Measurements from ENCODE around the gene GOPC.

The GOPC gene

GRCh38 chr6:117536317-117536716 is 66.0 kb downstream of the GOPC start:
- Histone ChIP-seq H3K36me3 (ENCODE audit: control insufficient read depth, insufficient read depth, low read length) (no peaks in the 10 kb centered on the region), H3K27me3 (ENCODE audit: control insufficient read depth, insufficient read depth, low read length) (no peaks in the 10 kb centered on the region), H3K4me1 (ENCODE audit: control insufficient read depth, insufficient read depth, low read length) (no peaks in the 10 kb centered on the region), H3K4me3 (ENCODE audit: low read length) (no peak overlapping the region), H3K27ac (ENCODE audit: low read length) (no peak overlapping the region), H3K9me3 (ENCODE audit: control insufficient read depth, insufficient read depth, low read length) (no peaks in the 10 kb centered on the region)
- WGBS (ENCODE audit: insufficient coverage, insufficient read length): no CpG with 5 or more reads among the region's 4 CpGs
- DNase-seq (ENCODE audit: low read depth, low spot score): no peak

- Histone ChIP-seq H3K27ac (ENCODE audit: low read length) (no peak overlapping the region), H3K4me1 (ENCODE audit: control insufficient read depth, insufficient read depth, low read length) (no peaks in the 10 kb centered on the region), H3K27me3 (ENCODE audit: control insufficient read depth, insufficient read depth, low read length) (no peaks in the 10 kb centered on the region), H3K4me3 (ENCODE audit: low read length) (no peak overlapping the region), H3K36me3 (ENCODE audit: control insufficient read depth, insufficient read depth, low read length) (no peaks in the 10 kb centered on the region), H3K9me3 (ENCODE audit: control insufficient read depth, insufficient read depth, low read length) (no peaks in the 10 kb centered on the region)
- no peak for DNase-seq (ENCODE audit: low read depth, low spot score)
- WGBS (ENCODE audit: insufficient coverage, insufficient read length): no CpG with 5 or more reads among the region's 3 CpGs
These were observed 67.3 kb downstream of the GOPC start for GRCh38 chr6:117534974-117535373.

- H3K4me3 ChIP-seq (ENCODE audit: low read length): no peak overlapping the region
- no peaks in the 10 kb centered on the region for H3K36me3 ChIP-seq (ENCODE audit: control insufficient read depth, insufficient read depth, low read length)
- no peaks in the 10 kb centered on the region for H3K27me3 ChIP-seq (ENCODE audit: control insufficient read depth, insufficient read depth, low read length)
- H3K27ac ChIP-seq (ENCODE audit: low read length): no peak overlapping the region
- DNase-seq (ENCODE audit: low read depth, low spot score): no peak
- H3K9me3 ChIP-seq (ENCODE audit: control insufficient read depth, insufficient read depth, low read length): no peaks in the 10 kb centered on the region
- WGBS (ENCODE audit: insufficient coverage, insufficient read length): no CpG with 5 or more reads among the region's 4 CpGs
- H3K4me1 ChIP-seq (ENCODE audit: control insufficient read depth, insufficient read depth, low read length): no peaks in the 10 kb centered on the region
These were observed 68.5 kb downstream of the GOPC start for GRCh38 chr6:117533775-117534174.

GRCh38 chr6:117531809-117532725 is 70.2 kb downstream of the GOPC start:
- Histone ChIP-seq H3K36me3 (ENCODE audit: control insufficient read depth, insufficient read depth, low read length) (no peaks in the 10 kb centered on the region), H3K27me3 (ENCODE audit: control insufficient read depth, insufficient read depth, low read length) (no peaks in the 10 kb centered on the region), H3K4me3 (ENCODE audit: low read length) (no peak overlapping the region), H3K9me3 (ENCODE audit: control insufficient read depth, insufficient read depth, low read length) (no peaks in the 10 kb centered on the region), H3K4me1 (ENCODE audit: control insufficient read depth, insufficient read depth, low read length) (no peaks in the 10 kb centered on the region), H3K27ac (ENCODE audit: low read length) (no peak overlapping the region)
- WGBS (ENCODE audit: insufficient coverage, insufficient read length): no CpG with 5 or more reads among the region's 5 CpGs
- no peak for DNase-seq (ENCODE audit: low read depth, low spot score)

GRCh38 chr6:117531346-117531745 is 71.0 kb downstream of the GOPC start:
- Histone ChIP-seq H3K9me3 (ENCODE audit: control insufficient read depth, insufficient read depth, low read length) (no peaks in the 10 kb centered on the region), H3K4me3 (ENCODE audit: low read length) (no peak overlapping the region), H3K27ac (ENCODE audit: low read length) (no peak overlapping the region), H3K4me1 (ENCODE audit: control insufficient read depth, insufficient read depth, low read length) (no peaks in the 10 kb centered on the region), H3K36me3 (ENCODE audit: control insufficient read depth, insufficient read depth, low read length) (no peaks in the 10 kb centered on the region), H3K27me3 (ENCODE audit: control insufficient read depth, insufficient read depth, low read length) (no peaks in the 10 kb centered on the region)
- no peak for DNase-seq (ENCODE audit: low read depth, low spot score)
- WGBS (ENCODE audit: insufficient coverage, insufficient read length): no CpG with 5 or more reads among the region's 6 CpGs

GRCh38 chr6:117530467-117531242 is 71.7 kb downstream of the GOPC start:
- no peak for DNase-seq (ENCODE audit: low read depth, low spot score)
- Histone ChIP-seq H3K4me3 (ENCODE audit: low read length) (no peak overlapping the region), H3K27ac (ENCODE audit: low read length) (no peak overlapping the region), H3K27me3 (ENCODE audit: control insufficient read depth, insufficient read depth, low read length) (no peaks in the 10 kb centered on the region), H3K9me3 (ENCODE audit: control insufficient read depth, insufficient read depth, low read length) (no peaks in the 10 kb centered on the region), H3K4me1 (ENCODE audit: control insufficient read depth, insufficient read depth, low read length) (no peaks in the 10 kb centered on the region), H3K36me3 (ENCODE audit: control insufficient read depth, insufficient read depth, low read length) (no peaks in the 10 kb centered on the region)
- no CpG with 5 or more reads among the region's 4 CpGs for WGBS (ENCODE audit: insufficient coverage, insufficient read length)

- WGBS (ENCODE audit: insufficient coverage, insufficient read length): no CpG with 5 or more reads among the region's 2 CpGs
- no peak for DNase-seq (ENCODE audit: low read depth, low spot score)
- Histone ChIP-seq H3K4me3 (ENCODE audit: low read length) (no peak overlapping the region), H3K9me3 (ENCODE audit: control insufficient read depth, insufficient read depth, low read length) (no peaks in the 10 kb centered on the region), H3K27me3 (ENCODE audit: control insufficient read depth, insufficient read depth, low read length) (no peaks in the 10 kb centered on the region), H3K27ac (ENCODE audit: low read length) (no peak overlapping the region), H3K4me1 (ENCODE audit: control insufficient read depth, insufficient read depth, low read length) (no peaks in the 10 kb centered on the region), H3K36me3 (ENCODE audit: control insufficient read depth, insufficient read depth, low read length) (no peaks in the 10 kb centered on the region)
These were observed 76.7 kb downstream of the GOPC start for GRCh38 chr6:117525607-117526006.

GRCh38 chr6:117521791-117522502 is 80.4 kb downstream of the GOPC start:
- Histone ChIP-seq H3K4me1 (ENCODE audit: control insufficient read depth, insufficient read depth, low read length) (no peaks in the 10 kb centered on the region), H3K27ac (ENCODE audit: low read length) (no peak overlapping the region), H3K9me3 (ENCODE audit: control insufficient read depth, insufficient read depth, low read length) (no peaks in the 10 kb centered on the region), H3K4me3 (ENCODE audit: low read length) (no peak overlapping the region), H3K36me3 (ENCODE audit: control insufficient read depth, insufficient read depth, low read length) (no peaks in the 10 kb centered on the region), H3K27me3 (ENCODE audit: control insufficient read depth, insufficient read depth, low read length) (no peaks in the 10 kb centered on the region)
- no CpG with 5 or more reads among the region's 5 CpGs for WGBS (ENCODE audit: insufficient coverage, insufficient read length)
- no peak for DNase-seq (ENCODE audit: low read depth, low spot score)

GRCh38 chr6:117520603-117521395 is 81.5 kb downstream of the GOPC start:
- H3K27ac ChIP-seq (ENCODE audit: low read length): no peak overlapping the region
- H3K4me3 ChIP-seq (ENCODE audit: low read length): no peak overlapping the region
- WGBS (ENCODE audit: insufficient coverage, insufficient read length): no CpG with 5 or more reads among the region's 4 CpGs
- H3K36me3 ChIP-seq (ENCODE audit: control insufficient read depth, insufficient read depth, low read length): no peaks in the 10 kb centered on the region
- no peaks in the 10 kb centered on the region for H3K9me3 ChIP-seq (ENCODE audit: control insufficient read depth, insufficient read depth, low read length)
- no peaks in the 10 kb centered on the region for H3K4me1 ChIP-seq (ENCODE audit: control insufficient read depth, insufficient read depth, low read length)
- DNase-seq (ENCODE audit: low read depth, low spot score): no peak
- no peaks in the 10 kb centered on the region for H3K27me3 ChIP-seq (ENCODE audit: control insufficient read depth, insufficient read depth, low read length)

- Histone ChIP-seq H3K36me3 (ENCODE audit: control insufficient read depth, insufficient read depth, low read length) (no peaks in the 10 kb centered on the region), H3K27me3 (ENCODE audit: control insufficient read depth, insufficient read depth, low read length) (no peaks in the 10 kb centered on the region), H3K4me1 (ENCODE audit: control insufficient read depth, insufficient read depth, low read length) (no peaks in the 10 kb centered on the region), H3K4me3 (ENCODE audit: low read length) (no peak overlapping the region), H3K27ac (ENCODE audit: low read length) (no peak overlapping the region), H3K9me3 (ENCODE audit: control insufficient read depth, insufficient read depth, low read length) (no peaks in the 10 kb centered on the region)
- DNase-seq (ENCODE audit: low read depth, low spot score): no peak
- WGBS (ENCODE audit: insufficient coverage, insufficient read length): no CpG with 5 or more reads among the region's 6 CpGs
These were observed 83.4 kb downstream of the GOPC start for GRCh38 chr6:117518870-117519269.
